HepG2 (cell line): Measurements from ENCODE around the gene N4BP2L1. TPM values are rescaled to one million over a fixed set of nuclear protein-coding genes. Genes with fewer than 3 reads are reported as not detected.
A peak's percentile ranks its signal among the peaks of the same experiment; 100 is the strongest.

Experiments
- CEBPG ChIP-seq: IDR thresholded peaks from 2 replicates; pipeline ENCODE4 v1.6.1; 2016
- FOXK2 ChIP-seq: fragments of 450-650 bp; IDR thresholded peaks from 2 replicates; pipeline ENCODE4 v1.6.1; 2016
- GLMP ChIP-seq: sonication (generic); formaldehyde crosslinking; IDR thresholded peaks from 2 replicates; pipeline ENCODE4 v1.9.0; 2021; ENCODE audit warnings: missing genetic modification reagents, mild to moderate bottlenecking, borderline replicate concordance
- HNRNPLL ChIP-seq: fragments of 200-400 bp; formaldehyde crosslinking; IDR thresholded peaks from 2 replicates; pipeline ENCODE4 v1.6.1; 2017; ENCODE audit warnings: mild to moderate bottlenecking, low read depth, low read length; ENCODE audit not compliant: poor library complexity, severe bottlenecking
- ONECUT2 ChIP-seq: sonication (generic); formaldehyde crosslinking; IDR thresholded peaks from 2 replicates; pipeline ENCODE4 v1.4.0; 2020; ENCODE audit warnings: missing genetic modification reagents
- PHF8 ChIP-seq: sonication (generic); formaldehyde crosslinking; IDR thresholded peaks from 2 replicates; pipeline ENCODE4 v1.5.0; 2020; ENCODE audit warnings: missing genetic modification reagents
- POLR2G ChIP-seq: fragments of 200-400 bp; formaldehyde crosslinking; IDR thresholded peaks from 2 replicates; pipeline ENCODE4 v1.6.1; 2018; ENCODE audit warnings: mild to moderate bottlenecking, low read depth, low read length, moderate library complexity
- RFXAP ChIP-seq: sonication (generic); formaldehyde crosslinking; IDR thresholded peaks from 2 replicates; pipeline ENCODE4 v1.4.0; 2020; ENCODE audit warnings: missing genetic modification reagents, borderline replicate concordance
- SIX1 ChIP-seq: sonication (generic); formaldehyde crosslinking; IDR thresholded peaks from 2 replicates; pipeline ENCODE4 v1.4.0; 2020; ENCODE audit warnings: missing genetic modification reagents, borderline replicate concordance
- SP5 ChIP-seq: IDR thresholded peaks from 2 replicates; pipeline ENCODE4 v1.6.1; 2016; ENCODE audit warnings: low read depth, borderline replicate concordance
- TARDBP ChIP-seq: sonication (generic); formaldehyde crosslinking; IDR thresholded peaks from 2 replicates; pipeline ENCODE4 v1.8.0; 2022; ENCODE audit warnings: mild to moderate bottlenecking, missing genetic modification reagents
- TSC22D2 ChIP-seq: sonication (generic); formaldehyde crosslinking; IDR thresholded peaks from 2 replicates; pipeline ENCODE4 v1.5.1; 2020; ENCODE audit warnings: missing genetic modification reagents, mild to moderate bottlenecking, borderline replicate concordance
- WIZ ChIP-seq: sonication (generic); formaldehyde crosslinking; IDR thresholded peaks from 2 replicates; pipeline ENCODE4 v1.5.1; 2020; ENCODE audit warnings: mild to moderate bottlenecking, missing genetic modification reagents
- YY1 ChIP-seq: IDR thresholded peaks from 2 replicates; pipeline ENCODE4 v1.6.1; 2011; ENCODE audit warnings: low read length, low read depth, moderate library complexity, mild to moderate bottlenecking; ENCODE audit not compliant: insufficient read depth, insufficient replicate concordance
- ZFP90 ChIP-seq: sonication (generic); formaldehyde crosslinking; IDR thresholded peaks from 2 replicates; pipeline ENCODE4 v1.8.0; 2022; ENCODE audit warnings: missing genetic modification reagents, mild to moderate bottlenecking, inconsistent platforms, borderline replicate concordance
- ZNF20 ChIP-seq: sonication (generic); formaldehyde crosslinking; IDR thresholded peaks from 2 replicates; pipeline ENCODE4 v1.4.0; 2020; ENCODE audit warnings: mild to moderate bottlenecking, moderate library complexity, missing genetic modification reagents
- ZNF280B ChIP-seq: sonication (generic); formaldehyde crosslinking; IDR thresholded peaks from 2 replicates; pipeline ENCODE4 v1.5.0; 2020; ENCODE audit warnings: missing genetic modification reagents, mild to moderate bottlenecking, borderline replicate concordance
- ZNF329 ChIP-seq: sonication (generic); formaldehyde crosslinking; IDR thresholded peaks from 2 replicates; pipeline ENCODE4 v1.9.0; 2021; ENCODE audit warnings: low read depth, mild to moderate bottlenecking, missing genetic modification reagents
- ZNF615 ChIP-seq: sonication (generic); formaldehyde crosslinking; IDR thresholded peaks from 2 replicates; pipeline ENCODE4 v1.5.0; 2020; ENCODE audit warnings: mild to moderate bottlenecking, missing genetic modification reagents, borderline replicate concordance
- ZSCAN30 ChIP-seq: sonication (generic); formaldehyde crosslinking; IDR thresholded peaks from 2 replicates; pipeline ENCODE4 v1.5.0; 2020; ENCODE audit warnings: mild to moderate bottlenecking, missing genetic modification reagents
- polyA plus RNA-seq, 8 experiments: library from polyadenylated mRNA; depleted of rRNA in 3 of 8; stranded (reverse) in 7 of 8; unstranded in 1 of 8; fragments of >200 nt; fragmentation: Illumina TruSeq in 4 of 8; extraction: Trizol in 4 of 8; gene quantifications; 2 replicates each; pipeline versions ENCODE4 v1.2.1 to v1.2.3, GENCODE V29; 2011 to 2016; ENCODE audit warnings: low read depth in 4 of 8, missing spikeins in 1 of 8, mixed read lengths in 1 of 8; ENCODE audit not compliant: insufficient read depth in 1 of 8
- total RNA-seq, 5 experiments: library from RNA; depleted of rRNA; stranded (reverse); fragments of >200 nt; fragmentation: Illumina TruSeq; extraction: Trizol; gene quantifications; 2 replicates each; pipeline ENCODE4 v1.2.3, GENCODE V29; 2016; ENCODE audit warnings: low read depth in 1 of 5
- TF ChIP-seq, protein P1 (sequence below): sonication (generic); formaldehyde crosslinking; IDR thresholded peaks from 2 replicates; pipeline ENCODE4 v1.5.1; 2020; ENCODE audit warnings: mild to moderate bottlenecking, moderate library complexity, missing genetic modification reagents
- TF ChIP-seq, protein P2 (sequence below): sonication (generic); formaldehyde crosslinking; IDR thresholded peaks from 2 replicates; pipeline ENCODE4 v1.4.0; 2020; ENCODE audit warnings: missing genetic modification reagents, borderline replicate concordance
- TF ChIP-seq, protein P3 (sequence below): IDR thresholded peaks from 2 replicates; pipeline ENCODE4 v1.6.1; 2018; ENCODE audit warnings: missing genetic modification reagents

The N4BP2L1 gene
- total and polyA plus RNA-seq, 2 of the 13 experiments (the other 11 are each of a cell fraction or from before 2014, with no cell fraction given): 13.2 to 34.5 TPM

DNA sequence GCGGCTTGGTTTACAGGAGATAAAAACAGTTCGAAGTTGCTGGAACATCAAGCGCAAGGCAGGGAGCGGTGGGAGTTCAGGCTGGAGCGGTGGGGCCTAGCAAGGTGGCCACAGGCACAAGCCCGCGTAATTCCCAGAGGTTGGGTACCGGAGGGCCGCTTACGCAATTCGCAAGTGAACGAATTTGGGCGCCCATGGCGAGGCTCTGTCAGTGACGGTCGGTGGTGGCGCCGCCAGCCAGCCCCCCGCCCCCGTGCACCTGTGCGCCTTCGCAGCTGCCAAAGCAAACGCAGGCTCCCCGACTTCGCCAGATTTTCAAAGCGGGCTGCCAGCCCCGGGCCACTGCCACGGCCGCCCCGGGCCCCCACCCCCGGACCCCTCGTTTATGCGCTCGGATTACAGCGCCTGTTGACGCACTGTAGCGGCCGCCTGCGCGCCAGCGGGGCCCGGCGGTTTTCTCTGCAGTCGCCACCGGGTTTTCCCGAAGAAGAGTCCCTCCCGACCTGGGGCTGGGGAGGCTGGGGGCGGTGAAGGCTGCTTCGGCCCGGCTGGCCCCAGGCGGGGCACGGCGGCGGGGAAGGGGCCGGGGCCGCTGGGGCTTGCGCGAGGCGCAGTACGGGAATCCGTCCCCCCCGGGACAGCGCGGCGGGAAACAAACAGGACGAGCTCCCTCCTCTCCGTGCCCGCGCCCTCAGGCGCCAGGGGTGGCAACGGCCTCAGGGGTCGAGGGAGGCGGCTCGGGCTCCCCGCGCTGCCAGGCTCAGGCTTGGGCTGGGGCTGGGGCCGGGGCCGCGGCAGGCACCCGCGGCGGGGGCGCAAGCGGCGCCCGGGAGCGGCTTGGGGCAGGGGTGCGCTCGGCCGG lies 709 bp downstream of the N4BP2L1 start (continued):
- TF ChIP-seq ZNF280B (no peak), ZFP90 (CRISPR knock-in tag) (peak; percentile 75), YY1 (peak; percentile 15), SIX1 (CRISPR knock-in tag) (no peak), HNRNPLL (peak; percentile 40), TSC22D2 (CRISPR knock-in tag) (no peak), FOXK2 (no peak), SP5 (CRISPR knock-in tag) (0 out of 2 replicates have a peak, but pooled peaks have one; percentile 3), ZSCAN30 (CRISPR knock-in tag) (no peak), POLR2G (no peak), GLMP (CRISPR knock-in tag) (no peak), ZNF20 (CRISPR knock-in tag) (no peak), ZNF615 (CRISPR knock-in tag) (no peak), ONECUT2 (CRISPR knock-in tag) (no peak), CEBPG (CRISPR knock-in tag) (peak; percentile 86), RFXAP (no peak), PHF8 (CRISPR knock-in tag) (peak; percentile 45), WIZ (CRISPR knock-in tag) (no peak), ZNF329 (0 out of 2 replicates have a peak, but pooled peaks have one; percentile 31), TARDBP (CRISPR knock-in tag) (0 out of 2 replicates have a peak, but pooled peaks have one; percentile 16)
- TF ChIP-seq, protein P1, sequence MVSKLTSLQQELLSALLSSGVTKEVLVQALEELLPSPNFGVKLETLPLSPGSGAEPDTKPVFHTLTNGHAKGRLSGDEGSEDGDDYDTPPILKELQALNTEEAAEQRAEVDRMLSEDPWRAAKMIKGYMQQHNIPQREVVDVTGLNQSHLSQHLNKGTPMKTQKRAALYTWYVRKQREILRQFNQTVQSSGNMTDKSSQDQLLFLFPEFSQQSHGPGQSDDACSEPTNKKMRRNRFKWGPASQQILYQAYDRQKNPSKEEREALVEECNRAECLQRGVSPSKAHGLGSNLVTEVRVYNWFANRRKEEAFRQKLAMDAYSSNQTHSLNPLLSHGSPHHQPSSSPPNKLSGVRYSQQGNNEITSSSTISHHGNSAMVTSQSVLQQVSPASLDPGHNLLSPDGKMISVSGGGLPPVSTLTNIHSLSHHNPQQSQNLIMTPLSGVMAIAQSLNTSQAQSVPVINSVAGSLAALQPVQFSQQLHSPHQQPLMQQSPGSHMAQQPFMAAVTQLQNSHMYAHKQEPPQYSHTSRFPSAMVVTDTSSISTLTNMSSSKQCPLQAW (CRISPR knock-in tag): no peak
- TF ChIP-seq, protein P2, sequence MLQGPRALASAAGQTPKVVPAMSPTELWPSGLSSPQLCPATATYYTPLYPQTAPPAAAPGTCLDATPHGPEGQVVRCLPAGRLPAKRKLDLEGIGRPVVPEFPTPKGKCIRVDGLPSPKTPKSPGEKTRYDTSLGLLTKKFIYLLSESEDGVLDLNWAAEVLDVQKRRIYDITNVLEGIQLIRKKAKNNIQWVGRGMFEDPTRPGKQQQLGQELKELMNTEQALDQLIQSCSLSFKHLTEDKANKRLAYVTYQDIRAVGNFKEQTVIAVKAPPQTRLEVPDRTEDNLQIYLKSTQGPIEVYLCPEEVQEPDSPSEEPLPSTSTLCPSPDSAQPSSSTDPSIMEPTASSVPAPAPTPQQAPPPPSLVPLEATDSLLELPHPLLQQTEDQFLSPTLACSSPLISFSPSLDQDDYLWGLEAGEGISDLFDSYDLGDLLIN: 0 out of 2 replicates have a peak, but pooled peaks have one; percentile 75
- TF ChIP-seq, protein P3, sequence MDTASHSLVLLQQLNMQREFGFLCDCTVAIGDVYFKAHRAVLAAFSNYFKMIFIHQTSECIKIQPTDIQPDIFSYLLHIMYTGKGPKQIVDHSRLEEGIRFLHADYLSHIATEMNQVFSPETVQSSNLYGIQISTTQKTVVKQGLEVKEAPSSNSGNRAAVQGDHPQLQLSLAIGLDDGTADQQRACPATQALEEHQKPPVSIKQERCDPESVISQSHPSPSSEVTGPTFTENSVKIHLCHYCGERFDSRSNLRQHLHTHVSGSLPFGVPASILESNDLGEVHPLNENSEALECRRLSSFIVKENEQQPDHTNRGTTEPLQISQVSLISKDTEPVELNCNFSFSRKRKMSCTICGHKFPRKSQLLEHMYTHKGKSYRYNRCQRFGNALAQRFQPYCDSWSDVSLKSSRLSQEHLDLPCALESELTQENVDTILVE (CRISPR knock-in tag): 0 out of 2 replicates have a peak, but pooled peaks have one; percentile 33
